Keratinocyte (primary cell): Measurements from ENCODE around the gene MYO1E. TPM values are rescaled to one million over a fixed set of nuclear protein-coding genes. Genes with fewer than 3 reads are reported as not detected.

Experiments used
- DNase-seq: peaks from one replicate; pipeline ENCODE4 v3.0.0-alpha.2; 2011; ENCODE audit warnings: low read depth, missing footprints, low spot score
- FAIRE-seq: peaks from 2 replicates; lab custom pipeline; 2011; peaks lifted over from hg19 to GRCh38; lab: Jason Lieb, UNC
- H2AFZ ChIP-seq: 2 replicates; pipeline ENCODE4 v1.6.0; 2012; ENCODE audit warnings: low read length, control low read depth, inconsistent platforms; ENCODE audit not compliant: control insufficient read depth
- H3K27ac ChIP-seq: 2 replicates; pipeline ENCODE4 v1.5.1; 2011; ENCODE audit warnings: low read length; ENCODE audit not compliant: control insufficient read depth, insufficient read depth
- H3K27me3 ChIP-seq: 3 replicates; pipeline ENCODE4 v1.6.0; 2011; ENCODE audit warnings: low read length; ENCODE audit not compliant: control insufficient read depth, insufficient read depth; ENCODE audit errors: extremely low read depth
- H3K36me3 ChIP-seq, 2 experiments: 2 replicates in 1 of 2; 3 replicates in 1 of 2; pipeline ENCODE4 v1.5.1; 2011; ENCODE audit warnings: low read length in 2 of 2, mild to moderate bottlenecking in 1 of 2; ENCODE audit not compliant: control insufficient read depth in 2 of 2, insufficient read depth in 2 of 2; ENCODE audit errors: extremely low read depth in 1 of 2
- H3K4me1 ChIP-seq: 3 replicates; pipeline ENCODE4 v1.5.1; 2011; ENCODE audit warnings: low read length; ENCODE audit not compliant: control insufficient read depth, insufficient read depth; ENCODE audit errors: extremely low read depth
- H3K4me2 ChIP-seq: 3 replicates; pipeline ENCODE4 v1.6.0; 2011; ENCODE audit warnings: low read depth, low read length; ENCODE audit not compliant: control insufficient read depth, insufficient read depth; ENCODE audit errors: extremely low read depth
- H3K4me3 ChIP-seq, 3 experiments: fragments of 200-600 bp in 1 of 3; sonication (generic) in 1 of 3; 2 replicates in 2 of 3; 3 replicates in 1 of 3; pipeline ENCODE4 v1.5.1; 2011 to 2016; ENCODE audit warnings: low read length in 3 of 3, mild to moderate bottlenecking in 3 of 3, control low read depth in 2 of 3, inconsistent platforms in 1 of 3, low read depth in 1 of 3, mixed read lengths in 1 of 3, mixed run types in 1 of 3, moderate library complexity in 1 of 3; ENCODE audit not compliant: control insufficient read depth in 2 of 3, insufficient read depth in 2 of 3; ENCODE audit errors: extremely low read depth in 1 of 3
- H3K79me2 ChIP-seq: 2 replicates; pipeline ENCODE4 v1.6.0; 2012; ENCODE audit warnings: low read length; ENCODE audit not compliant: control insufficient read depth, insufficient read depth
- H3K9ac ChIP-seq: 3 replicates; pipeline ENCODE4 v1.6.0; 2011; ENCODE audit warnings: low read length; ENCODE audit not compliant: control insufficient read depth, insufficient read depth; ENCODE audit errors: extremely low read depth
- H3K9me1 ChIP-seq: 3 replicates; pipeline ENCODE4 v1.6.0; 2011; ENCODE audit warnings: low read length; ENCODE audit not compliant: control insufficient read depth, insufficient read depth; ENCODE audit errors: extremely low read depth
- H3K9me3 ChIP-seq: 2 replicates; pipeline ENCODE4 v1.5.1; 2012; ENCODE audit warnings: low read depth, low read length; ENCODE audit not compliant: control insufficient read depth
- H4K20me1 ChIP-seq: 3 replicates; pipeline ENCODE4 v1.6.0; 2011; ENCODE audit warnings: low read length; ENCODE audit not compliant: control insufficient read depth, insufficient read depth; ENCODE audit errors: extremely low read depth
- CTCF ChIP-seq, 3 experiments: IDR thresholded peaks in 1 of 3; conservative IDR thresholded peaks in 1 of 3; optimal IDR thresholded peaks in 1 of 3; 2 replicates in 2 of 3; 3 replicates in 1 of 3; pipeline versions ENCODE3 to v1.5.1; 2011; ENCODE audit warnings: low read length in 3 of 3, mild to moderate bottlenecking in 3 of 3, moderate library complexity in 2 of 3, control low read depth in 1 of 3, inconsistent platforms in 1 of 3; ENCODE audit not compliant: insufficient read depth in 2 of 3; ENCODE audit errors: extremely low read depth in 1 of 3
- EZH2 ChIP-seq: IDR thresholded peaks from one replicate; pipeline ENCODE4 v1.6.1; 2012; ENCODE audit warnings: inconsistent platforms, mild to moderate bottlenecking, low read length, moderate library complexity
- dilution Hi-C: fragments of 300-500 bp; cut with MboI; formaldehyde crosslinking; loops from one replicate; pipeline ENCODE4 v1.7.0; 2020; ENCODE audit warnings: low sequenced_read_pairs; ENCODE audit not compliant: extremely low pct_ligation_motif_present
- polyA plus RNA-seq, 5 experiments: library from polyadenylated mRNA; depleted of rRNA in 3 of 5; stranded (reverse) in 3 of 5; stranded (forward) in 1 of 5; unstranded in 1 of 5; fragments of >200 nt; gene quantifications; 1 replicate in 1 of 5; 2 replicates in 3 of 5; 3 replicates in 1 of 5; pipeline versions ENCODE4 v1.2.1 to v1.2.3, GENCODE V29; 2011 to 2012; ENCODE audit warnings: missing spikeins in 2 of 5, low read depth in 1 of 5, low replicate concordance in 1 of 5

The MYO1E gene
- polyA plus RNA-seq, 1 donor (not counting 4 experiments of a cell fraction or from before 2014, with no cell fraction given): 213 TPM

DNA sequence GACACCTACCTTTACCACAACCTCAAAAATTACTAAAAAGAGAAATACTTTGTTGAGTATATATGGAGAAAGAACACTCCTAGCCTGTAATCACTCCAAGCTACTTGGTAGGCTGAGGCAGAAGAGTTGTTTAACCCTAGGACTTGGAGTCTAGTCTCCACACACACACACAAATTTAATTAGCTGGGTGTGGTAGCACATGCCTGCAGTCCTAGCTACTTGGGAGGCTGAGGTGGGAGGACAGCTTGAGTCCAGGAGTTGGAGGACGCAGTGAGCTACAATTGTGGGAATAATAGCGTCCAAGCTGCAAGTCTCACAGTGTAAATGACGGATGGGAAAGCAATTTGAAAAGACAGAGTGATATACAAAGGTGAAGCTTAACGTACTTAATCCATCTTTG, 115.5 kb downstream of the MYO1E start:
- dilution Hi-C loops: no loop called here
- H3K4me3 ChIP-seq: no peak overlapping the region
- H3K9me1 ChIP-seq: no peaks in the 10 kb centered on the region
- FAIRE-seq (no peak), DNase-seq (no peak)
- peak overlapping the region; percentile 37 for H3K9ac ChIP-seq
- H3K36me3 ChIP-seq: peaks cover 15 to 33% of the 10 kb centered on the region in 2 experiments
- TF ChIP-seq EZH2 (no peak), CTCF (optimal IDR thresholded peaks at IDR 0.05 in 1 of 3, IDR thresholded peaks at IDR 0.05 in 1 of 3, conservative IDR thresholded peaks at IDR 0.05 in 1 of 3; ENCODE audit: extremely low read depth in 1 of 3, insufficient read depth in 2 of 3, low read length in 3 of 3) (no peak)
- peak overlapping the region; percentile 70 for H3K27ac ChIP-seq
- peaks cover 23% of the 10 kb centered on the region for H3K4me1 ChIP-seq
- no peak overlapping the region for H2AFZ ChIP-seq
- H4K20me1 ChIP-seq: no peaks in the 10 kb centered on the region
- H3K9me3 ChIP-seq: no peaks in the 10 kb centered on the region
- peaks cover 17% of the 10 kb centered on the region for H3K79me2 ChIP-seq
- no peaks in the 10 kb centered on the region for H3K27me3 ChIP-seq
- peak overlapping the region; percentile 73 for H3K4me2 ChIP-seq

DNA sequence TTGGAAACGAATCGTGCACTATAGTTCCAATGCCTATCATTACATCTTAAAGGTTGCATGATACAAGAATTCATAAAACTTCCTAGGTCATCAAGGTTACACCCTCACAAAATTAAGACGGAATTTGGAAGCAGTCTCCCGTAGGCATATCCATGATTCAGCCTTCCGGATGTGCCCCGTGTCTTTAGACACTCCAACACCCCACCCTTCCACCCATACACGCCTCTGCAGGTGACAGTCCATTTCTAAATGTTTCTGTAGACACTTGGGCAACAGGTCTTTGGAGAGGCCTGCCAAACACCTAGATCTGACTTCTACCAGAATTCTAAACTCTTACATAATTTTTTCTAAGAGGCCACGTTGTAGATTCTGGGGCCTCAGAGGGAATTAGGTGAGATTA, 116.2 kb downstream of the MYO1E start:
- peak; percentile 53 for FAIRE-seq
- Histone ChIP-seq H3K9me1 (no peaks in the 10 kb centered on the region), H3K9ac (peak overlapping the region; percentile 37), H3K27me3 (no peaks in the 10 kb centered on the region), H4K20me1 (no peaks in the 10 kb centered on the region), H3K4me3 (peak overlapping the region in 1 of 3 experiments; percentile 34), H3K36me3 (peaks cover 15 to 33% of the 10 kb centered on the region in 2 experiments), H3K4me2 (peak overlapping the region; percentile 73), H3K79me2 (peaks cover 17% of the 10 kb centered on the region), H3K27ac (peak overlapping the region; percentile 70), H3K4me1 (peaks cover 23% of the 10 kb centered on the region), H2AFZ (no peak overlapping the region), H3K9me3 (no peaks in the 10 kb centered on the region)
- TF ChIP-seq EZH2 (no peak), CTCF (optimal IDR thresholded peaks at IDR 0.05 in 1 of 3, IDR thresholded peaks at IDR 0.05 in 1 of 3, conservative IDR thresholded peaks at IDR 0.05 in 1 of 3; ENCODE audit: extremely low read depth in 1 of 3, insufficient read depth in 2 of 3, low read length in 3 of 3) (no peak)
- DNase-seq: no peak
- dilution Hi-C loops: no loop called here
